Ishikawa (cell line): Measurements from ENCODE around the gene NLRC5.

Source experiments
- CEBPB ChIP-seq: IDR thresholded peaks from 2 replicates; pipeline ENCODE4 v1.6.1; 2012
- CREB1 ChIP-seq: IDR thresholded peaks from 2 replicates; pipeline ENCODE4 v1.6.1; 2012; ENCODE audit warnings: low read depth
- EGR1 ChIP-seq: IDR thresholded peaks from 2 replicates; pipeline ENCODE4 v1.6.1; 2012
- EP300 ChIP-seq: IDR thresholded peaks from 2 replicates; pipeline ENCODE4 v1.6.1; 2012; ENCODE audit warnings: borderline replicate concordance
- FOXM1 ChIP-seq: IDR thresholded peaks from 2 replicates; pipeline ENCODE4 v1.6.1; 2012; ENCODE audit warnings: low read depth, borderline replicate concordance
- MAX ChIP-seq: IDR thresholded peaks from 2 replicates; pipeline ENCODE4 v1.6.1; 2012
- NFIC ChIP-seq: IDR thresholded peaks from 2 replicates; pipeline ENCODE4 v1.6.1; 2012
- RAD21 ChIP-seq: IDR thresholded peaks from 2 replicates; pipeline ENCODE4 v1.6.1; 2012; ENCODE audit warnings: low read depth
- TAF1 ChIP-seq: IDR thresholded peaks from 2 replicates; pipeline ENCODE4 v1.6.1; 2012; ENCODE audit warnings: low read depth, mild to moderate bottlenecking
- TCF12 ChIP-seq: IDR thresholded peaks from 2 replicates; pipeline ENCODE4 v1.6.1; 2012; ENCODE audit warnings: low read depth
- TEAD4 ChIP-seq: IDR thresholded peaks from 2 replicates; pipeline ENCODE4 v1.6.1; 2012
- YY1 ChIP-seq: IDR thresholded peaks from 2 replicates; pipeline ENCODE4 v1.6.1; 2012; ENCODE audit warnings: low read depth
- ZBTB7A ChIP-seq: IDR thresholded peaks from 2 replicates; pipeline ENCODE4 v1.6.1; 2012; ENCODE audit warnings: low read depth
- TF ChIP-seq, protein P1 (sequence below): IDR thresholded peaks from 2 replicates; pipeline ENCODE4 v1.6.1; 2012
- TF ChIP-seq, protein P2 (sequence below): IDR thresholded peaks from 2 replicates; pipeline ENCODE4 v1.6.1; 2012; ENCODE audit warnings: low read depth, mild to moderate bottlenecking

Gene NLRC5

DNA sequence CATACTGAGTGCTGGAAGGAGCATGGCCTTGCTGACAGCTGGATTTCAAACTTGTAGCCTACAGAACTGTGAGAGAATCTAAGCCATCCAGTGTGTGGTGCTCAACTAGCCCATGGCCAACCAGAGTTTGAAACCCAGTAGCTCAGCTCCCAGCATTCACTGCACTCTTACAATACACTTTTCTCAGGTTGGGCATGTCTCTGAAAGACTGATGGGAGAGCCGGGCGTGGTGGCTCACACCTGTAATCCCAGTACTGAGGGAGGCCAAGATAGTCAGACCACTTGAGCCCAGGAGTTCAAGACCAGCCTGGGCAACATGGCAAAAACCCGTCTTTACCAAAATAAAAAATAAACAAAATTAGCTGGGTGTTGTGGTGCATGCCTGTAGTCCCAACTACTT is 106.8 kb downstream of the NLRC5 start:
- no peak for TF ChIP-seq CREB1
- TF ChIP-seq, protein P1, sequence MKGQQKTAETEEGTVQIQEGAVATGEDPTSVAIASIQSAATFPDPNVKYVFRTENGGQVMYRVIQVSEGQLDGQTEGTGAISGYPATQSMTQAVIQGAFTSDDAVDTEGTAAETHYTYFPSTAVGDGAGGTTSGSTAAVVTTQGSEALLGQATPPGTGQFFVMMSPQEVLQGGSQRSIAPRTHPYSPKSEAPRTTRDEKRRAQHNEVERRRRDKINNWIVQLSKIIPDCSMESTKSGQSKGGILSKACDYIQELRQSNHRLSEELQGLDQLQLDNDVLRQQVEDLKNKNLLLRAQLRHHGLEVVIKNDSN, result no peak
- no peak for TF ChIP-seq TEAD4
- no peak for TF ChIP-seq EGR1
- no peak for TF ChIP-seq CEBPB
- no peak for TF ChIP-seq FOXM1
- TF ChIP-seq TCF12, result no peak
- no peak for TF ChIP-seq EP300
- TF ChIP-seq TAF1, result no peak
- TF ChIP-seq ZBTB7A, result no peak
- TF ChIP-seq RAD21, result no peak
- no peak for TF ChIP-seq NFIC
- TF ChIP-seq YY1, result no peak
- TF ChIP-seq MAX, result no peak

DNA sequence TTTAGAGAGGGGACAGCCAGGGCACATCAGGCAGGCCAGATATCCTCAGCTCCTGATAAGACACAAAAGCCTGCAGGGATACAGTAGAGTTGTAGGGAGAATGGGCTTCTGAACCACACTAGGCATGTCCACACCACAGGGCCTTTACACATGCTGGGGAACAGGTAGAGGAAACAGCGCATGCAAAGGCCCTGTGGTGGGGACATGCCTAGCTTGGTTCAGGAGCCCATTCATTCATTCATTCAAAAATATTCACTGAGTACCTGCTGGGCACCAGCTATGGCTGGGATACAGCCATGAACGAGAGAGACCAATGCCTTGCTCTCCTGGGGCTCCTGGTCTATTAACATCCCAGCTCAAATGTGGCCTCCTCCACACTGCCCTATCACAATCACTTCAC is 107.4 kb downstream of the NLRC5 start:
- no peak for TF ChIP-seq CEBPB
- no peak for TF ChIP-seq FOXM1
- no peak for TF ChIP-seq TEAD4
- no peak for TF ChIP-seq EP300

DNA sequence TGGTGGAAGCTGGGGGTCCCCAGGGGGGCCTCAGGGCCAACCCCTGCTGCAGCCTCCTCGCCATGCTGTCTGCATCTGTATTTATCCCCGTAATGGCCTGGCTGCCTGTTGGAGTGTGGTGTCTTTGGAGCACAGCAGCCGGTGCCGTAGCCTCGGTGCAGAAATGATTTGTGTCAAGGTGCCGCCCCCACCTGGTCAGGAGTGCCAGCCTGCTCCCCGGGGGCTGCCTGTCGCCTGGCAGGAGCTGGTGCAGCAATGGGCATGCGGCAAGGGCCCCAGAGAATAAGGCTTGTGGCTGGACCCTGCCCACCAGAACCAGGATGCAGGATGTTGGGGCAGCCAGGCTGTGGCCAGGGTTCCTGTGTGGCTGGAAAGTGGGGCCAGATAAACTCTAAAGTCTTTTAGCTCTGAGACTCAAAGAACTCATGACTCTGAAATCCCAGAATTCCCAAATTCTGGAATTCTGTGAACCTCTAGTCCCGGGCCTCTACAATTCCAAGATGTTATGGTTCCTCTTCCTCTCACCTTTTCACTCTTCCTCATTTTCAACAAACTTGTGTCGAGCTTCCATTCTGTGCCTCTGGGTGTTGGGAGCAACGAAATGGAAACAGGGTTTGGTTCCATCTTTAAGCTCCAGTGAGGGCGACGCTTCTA is 109.0 kb downstream of the NLRC5 start:
- TF ChIP-seq RAD21, result peak; percentile 21; the same call in 1 of the 2 replicates
- TF ChIP-seq FOXM1, result no peak

DNA sequence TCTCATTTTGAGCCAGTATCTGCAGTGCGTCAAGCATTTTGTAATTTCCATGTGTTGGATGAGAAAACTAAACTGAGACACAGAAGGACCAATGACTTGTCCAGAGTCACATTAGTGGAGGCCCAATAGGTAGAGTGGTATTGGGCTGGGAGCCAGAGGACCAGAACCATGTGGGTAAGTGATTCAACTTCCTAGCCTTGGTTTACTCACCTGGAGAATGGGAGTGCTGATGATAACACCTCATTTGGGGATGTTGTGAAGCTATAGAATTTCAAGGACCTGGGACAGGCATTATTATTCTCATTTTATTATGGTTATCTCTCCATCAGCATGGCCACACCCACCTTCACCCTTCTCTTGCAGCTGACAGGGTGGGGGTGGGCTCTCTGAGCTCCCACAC is 111.1 kb downstream of the NLRC5 start:
- no peak for TF ChIP-seq EP300
- no peak for TF ChIP-seq TEAD4
- TF ChIP-seq TAF1, result no peak
- TF ChIP-seq TCF12, result no peak
- no peak for TF ChIP-seq FOXM1
- no peak for TF ChIP-seq YY1

- no peak for TF ChIP-seq EP300
These were observed 113.8 kb downstream of the NLRC5 start for GRCh38 chr16:57102888-57103851.

DNA sequence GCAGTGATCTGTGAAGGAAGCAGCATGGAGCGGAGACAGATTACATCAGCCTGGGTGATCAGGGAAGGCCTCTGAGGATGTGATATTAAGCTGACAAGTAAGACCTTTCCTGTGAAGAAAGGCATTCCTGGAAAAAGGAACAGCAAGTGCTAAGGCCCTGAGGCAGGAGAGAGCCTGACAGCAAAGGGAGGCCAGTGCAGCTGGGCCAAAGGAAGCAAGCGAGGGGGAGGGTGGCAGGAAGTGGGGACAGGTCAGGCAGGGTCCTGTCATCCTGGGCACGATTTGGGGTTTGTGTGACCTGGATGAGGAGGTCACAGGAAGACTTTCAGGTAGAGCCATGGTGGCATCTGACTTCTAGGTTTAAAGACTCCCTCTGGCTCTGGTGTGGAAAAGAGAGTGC is 115.3 kb downstream of the NLRC5 start:
- TF ChIP-seq, protein P1, result no peak
- TF ChIP-seq YY1 (no peak), EGR1 (no peak), CREB1 (no peak), NFIC (no peak), TEAD4 (no peak), CEBPB (no peak), MAX (no peak), TCF12 (no peak), FOXM1 (no peak), TAF1 (no peak), ZBTB7A (no peak), RAD21 (no peak), EP300 (no peak)
- TF ChIP-seq, protein P2, sequence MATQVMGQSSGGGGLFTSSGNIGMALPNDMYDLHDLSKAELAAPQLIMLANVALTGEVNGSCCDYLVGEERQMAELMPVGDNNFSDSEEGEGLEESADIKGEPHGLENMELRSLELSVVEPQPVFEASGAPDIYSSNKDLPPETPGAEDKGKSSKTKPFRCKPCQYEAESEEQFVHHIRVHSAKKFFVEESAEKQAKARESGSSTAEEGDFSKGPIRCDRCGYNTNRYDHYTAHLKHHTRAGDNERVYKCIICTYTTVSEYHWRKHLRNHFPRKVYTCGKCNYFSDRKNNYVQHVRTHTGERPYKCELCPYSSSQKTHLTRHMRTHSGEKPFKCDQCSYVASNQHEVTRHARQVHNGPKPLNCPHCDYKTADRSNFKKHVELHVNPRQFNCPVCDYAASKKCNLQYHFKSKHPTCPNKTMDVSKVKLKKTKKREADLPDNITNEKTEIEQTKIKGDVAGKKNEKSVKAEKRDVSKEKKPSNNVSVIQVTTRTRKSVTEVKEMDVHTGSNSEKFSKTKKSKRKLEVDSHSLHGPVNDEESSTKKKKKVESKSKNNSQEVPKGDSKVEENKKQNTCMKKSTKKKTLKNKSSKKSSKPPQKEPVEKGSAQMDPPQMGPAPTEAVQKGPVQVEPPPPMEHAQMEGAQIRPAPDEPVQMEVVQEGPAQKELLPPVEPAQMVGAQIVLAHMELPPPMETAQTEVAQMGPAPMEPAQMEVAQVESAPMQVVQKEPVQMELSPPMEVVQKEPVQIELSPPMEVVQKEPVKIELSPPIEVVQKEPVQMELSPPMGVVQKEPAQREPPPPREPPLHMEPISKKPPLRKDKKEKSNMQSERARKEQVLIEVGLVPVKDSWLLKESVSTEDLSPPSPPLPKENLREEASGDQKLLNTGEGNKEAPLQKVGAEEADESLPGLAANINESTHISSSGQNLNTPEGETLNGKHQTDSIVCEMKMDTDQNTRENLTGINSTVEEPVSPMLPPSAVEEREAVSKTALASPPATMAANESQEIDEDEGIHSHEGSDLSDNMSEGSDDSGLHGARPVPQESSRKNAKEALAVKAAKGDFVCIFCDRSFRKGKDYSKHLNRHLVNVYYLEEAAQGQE, result no peak

GRCh38 chr16:57105184-57105583 is 115.8 kb downstream of the NLRC5 start:
- TF ChIP-seq NFIC (no peak), RAD21 (no peak), CREB1 (no peak), EP300 (no peak), TAF1 (no peak), TCF12 (no peak)

GRCh38 chr16:57106767-57107166 is 117.4 kb downstream of the NLRC5 start:
- TF ChIP-seq EGR1, result no peak
- no peak for TF ChIP-seq NFIC
- TF ChIP-seq RAD21, result no peak
- no peak for TF ChIP-seq TCF12
- no peak for TF ChIP-seq CREB1
- TF ChIP-seq, protein P2, result no peak
- TF ChIP-seq TEAD4, result no peak
- TF ChIP-seq EP300, result no peak
- TF ChIP-seq ZBTB7A, result no peak
- TF ChIP-seq CEBPB, result no peak
- no peak for TF ChIP-seq YY1
- TF ChIP-seq, protein P1, result no peak
- no peak for TF ChIP-seq MAX
- no peak for TF ChIP-seq TAF1
- TF ChIP-seq FOXM1, result no peak
